AG04449 (cell line): ENCODE data around the gene GAL.

ENCODE experiments used
- CTCF ChIA-PET: fragments of 350-600 bp; formaldehyde crosslinking; extraction: SDS; loops from one replicate; lab custom pipeline; 2021; ENCODE audit warnings: antibody characterized with exemption; lab: Yijun Ruan, JAX
- POLR2A ChIA-PET: fragments of 400-600, 350-600 bp; formaldehyde crosslinking; extraction: SDS; loops from one replicate; lab custom pipeline; 2020; ENCODE audit warnings: antibody characterized with exemption, inconsistent platforms; lab: Yijun Ruan, JAX
- DNase-seq: peaks from one replicate; pipeline ENCODE4 v3.0.0-alpha.2; 2010; ENCODE audit warnings: low read depth, low spot score
- H3K4me3 ChIP-seq: 2 replicates; pipeline ENCODE4 v1.5.1; 2011; ENCODE audit warnings: low read depth, mild to moderate bottlenecking, control low read depth, low read length
- CTCF ChIP-seq: IDR thresholded peaks from one replicate; pipeline ENCODE4 v1.5.1; 2011; ENCODE audit warnings: mild to moderate bottlenecking, moderate library complexity, low read length, control low read depth, inconsistent platforms; ENCODE audit not compliant: insufficient read depth; ENCODE audit errors: missing control alignments

Gene GAL

GRCh38 chr11:68695531-68695930, 11.2 kb downstream of the GAL start:
- TF ChIP-seq CTCF, result no peak
- ChIA-PET CTCF (no interaction called here), POLR2A (no interaction called here)
- DNase-seq, result no peak
- H3K4me3 ChIP-seq, result no peak overlapping the region

GRCh38 chr11:68698993-68699392, 14.6 kb downstream of the GAL start:
- no peak overlapping the region for H3K4me3 ChIP-seq
- TF ChIP-seq CTCF, result no peak
- ChIA-PET CTCF (no interaction called here), POLR2A (no interaction called here)
- no peak for DNase-seq

- no peak for TF ChIP-seq CTCF
- no peak for DNase-seq
- POLR2A ChIA-PET, result no interaction called here
- CTCF ChIA-PET, result no interaction called here
- H3K4me3 ChIP-seq, result no peak overlapping the region
Measured at GRCh38 chr11:68704887-68705286, 20.5 kb downstream of the GAL start.

GRCh38 chr11:68707527-68707926, 23.2 kb downstream of the GAL start:
- ChIA-PET POLR2A (no interaction called here), CTCF (no interaction called here)
- H3K4me3 ChIP-seq, result no peak overlapping the region
- TF ChIP-seq CTCF, result no peak
- DNase-seq, result no peak

GRCh38 chr11:68709062-68709461, 24.7 kb downstream of the GAL start:
- ChIA-PET CTCF (no interaction called here), POLR2A (no interaction called here)
- TF ChIP-seq CTCF, result no peak
- no peak overlapping the region for H3K4me3 ChIP-seq
- DNase-seq, result no peak

GRCh38 chr11:68710409-68710808, 26.1 kb downstream of the GAL start:
- ChIA-PET POLR2A (no interaction called here), CTCF (no interaction called here)

More at GRCh38 chr11:68710409-68710808, 26.1 kb downstream of the GAL start:
- no peak for TF ChIP-seq CTCF
- no peak overlapping the region for H3K4me3 ChIP-seq
- no peak for DNase-seq
